ENCODE data around the gene ATP11A.
"Not testable (repeated sequence)": the region's sequence is repeated elsewhere in the genome, so short reads cannot be mapped to it uniquely, and the experiment has no call there.

The ATP11A gene

GRCh38 chr13:112838842-112839117 is 148.9 kb downstream of the ATP11A start:
- peaks cover 14% of the 10 kb centered on the region for H3K36me3 ChIP-seq (ENCODE audit: control insufficient read depth, insufficient read depth, low read length)
- H3K27ac ChIP-seq (ENCODE audit: insufficient read depth, low read depth, low read length, poor library complexity, severe bottlenecking): no peak overlapping the region
- H3K27me3 ChIP-seq (ENCODE audit: control insufficient read depth, insufficient read depth, low read length, poor library complexity, severe bottlenecking): no peaks in the 10 kb centered on the region
- H3K4me3 ChIP-seq (ENCODE audit: insufficient read depth, low read depth, low read length): no peak overlapping the region
- WGBS, 2 experiments: 80 to 81% methylated on average over 7 of the region's 7 CpGs
- no peaks in the 10 kb centered on the region for H3K4me1 ChIP-seq (ENCODE audit: control insufficient read depth, insufficient read depth, low read length)
- no peaks in the 10 kb centered on the region for H3K9me3 ChIP-seq (ENCODE audit: control insufficient read depth, low read length)

GRCh38 chr13:112839356-112840105 is 149.7 kb downstream of the ATP11A start:
- no peaks in the 10 kb centered on the region for H3K27me3 ChIP-seq (ENCODE audit: control insufficient read depth, insufficient read depth, low read length, poor library complexity, severe bottlenecking)
- peaks cover 10% of the 10 kb centered on the region for H3K36me3 ChIP-seq (ENCODE audit: control insufficient read depth, insufficient read depth, low read length)
- H3K4me1 ChIP-seq (ENCODE audit: control insufficient read depth, insufficient read depth, low read length): no peaks in the 10 kb centered on the region
- H3K4me3 ChIP-seq (ENCODE audit: insufficient read depth, low read depth, low read length): no peak overlapping the region
- H3K9me3 ChIP-seq (ENCODE audit: control insufficient read depth, low read length): no peaks in the 10 kb centered on the region
- H3K27ac ChIP-seq (ENCODE audit: insufficient read depth, low read depth, low read length, poor library complexity, severe bottlenecking): no peak overlapping the region
- WGBS, 2 experiments: 95 to 96% methylated on average over 12 of the region's 12 CpGs

GRCh38 chr13:112840472-112841302 is 150.8 kb downstream of the ATP11A start:
- H3K27me3 ChIP-seq (ENCODE audit: control insufficient read depth, insufficient read depth, low read length, poor library complexity, severe bottlenecking): no peaks in the 10 kb centered on the region
- 95 to 97% methylated on average over 34 of the region's 34 CpGs for WGBS, 2 experiments
- no peak overlapping the region for H3K4me3 ChIP-seq (ENCODE audit: insufficient read depth, low read depth, low read length)
- no peak overlapping the region for H3K27ac ChIP-seq (ENCODE audit: insufficient read depth, low read depth, low read length, poor library complexity, severe bottlenecking)
- no peaks in the 10 kb centered on the region for H3K4me1 ChIP-seq (ENCODE audit: control insufficient read depth, insufficient read depth, low read length)
- no peaks in the 10 kb centered on the region for H3K9me3 ChIP-seq (ENCODE audit: control insufficient read depth, low read length)
- H3K36me3 ChIP-seq (ENCODE audit: control insufficient read depth, insufficient read depth, low read length): peaks cover 6% of the 10 kb centered on the region

GRCh38 chr13:112841303-112842015 is 151.6 kb downstream of the ATP11A start:
- WGBS, 2 experiments: 95 to 96% methylated on average over 31 of the region's 31 CpGs
- not testable (repeated sequence) for H3K27me3 ChIP-seq (ENCODE audit: control insufficient read depth, insufficient read depth, low read length, poor library complexity, severe bottlenecking); H3K4me1 ChIP-seq (ENCODE audit: control insufficient read depth, insufficient read depth, low read length); H3K9me3 ChIP-seq (ENCODE audit: control insufficient read depth, low read length); H3K27ac ChIP-seq (ENCODE audit: insufficient read depth, low read depth, low read length, poor library complexity, severe bottlenecking); H3K4me3 ChIP-seq (ENCODE audit: insufficient read depth, low read depth, low read length); H3K36me3 ChIP-seq (ENCODE audit: control insufficient read depth, insufficient read depth, low read length)

GRCh38 chr13:112842343-112842856 is 152.6 kb downstream of the ATP11A start:
- Histone ChIP-seq H3K27ac (ENCODE audit: insufficient read depth, low read depth, low read length, poor library complexity, severe bottlenecking) (no peak overlapping the region), H3K4me3 (ENCODE audit: insufficient read depth, low read depth, low read length) (no peak overlapping the region)
- WGBS, 2 experiments: 62 to 68% methylated on average over 14 of the region's 14 CpGs

GRCh38 chr13:112842931-112843391 is 153.1 kb downstream of the ATP11A start:
- H3K4me3 ChIP-seq (ENCODE audit: insufficient read depth, low read depth, low read length): no peak overlapping the region
- no peaks in the 10 kb centered on the region for H3K27me3 ChIP-seq (ENCODE audit: control insufficient read depth, insufficient read depth, low read length, poor library complexity, severe bottlenecking)
- no peak overlapping the region for H3K27ac ChIP-seq (ENCODE audit: insufficient read depth, low read depth, low read length, poor library complexity, severe bottlenecking)
- H3K9me3 ChIP-seq (ENCODE audit: control insufficient read depth, low read length): no peaks in the 10 kb centered on the region
- no peaks in the 10 kb centered on the region for H3K4me1 ChIP-seq (ENCODE audit: control insufficient read depth, insufficient read depth, low read length)
- H3K36me3 ChIP-seq (ENCODE audit: control insufficient read depth, insufficient read depth, low read length): peaks cover 6% of the 10 kb centered on the region
- 95 to 96% methylated on average over 33 of the region's 33 CpGs for WGBS, 2 experiments

More at GRCh38 chr13:112842343-112842856, 152.6 kb downstream of the ATP11A start:
- H3K9me3 ChIP-seq (ENCODE audit: control insufficient read depth, low read length): no peaks in the 10 kb centered on the region
- no peaks in the 10 kb centered on the region for H3K4me1 ChIP-seq (ENCODE audit: control insufficient read depth, insufficient read depth, low read length)
- H3K36me3 ChIP-seq (ENCODE audit: control insufficient read depth, insufficient read depth, low read length): peaks cover 6% of the 10 kb centered on the region
- H3K27me3 ChIP-seq (ENCODE audit: control insufficient read depth, insufficient read depth, low read length, poor library complexity, severe bottlenecking): no peaks in the 10 kb centered on the region

- peaks cover 6% of the 10 kb centered on the region for H3K36me3 ChIP-seq (ENCODE audit: control insufficient read depth, insufficient read depth, low read length)
- H3K27ac ChIP-seq (ENCODE audit: insufficient read depth, low read depth, low read length, poor library complexity, severe bottlenecking): no peak overlapping the region
- 95 to 96% methylated on average over 28 of the region's 28 CpGs for WGBS, 2 experiments
Measured at GRCh38 chr13:112843392-112844111, 153.7 kb downstream of the ATP11A start.

GRCh38 chr13:112844411-112844810 is 154.6 kb downstream of the ATP11A start:
- H3K27ac ChIP-seq (ENCODE audit: insufficient read depth, low read depth, low read length, poor library complexity, severe bottlenecking): no peak overlapping the region
- no peaks in the 10 kb centered on the region for H3K4me1 ChIP-seq (ENCODE audit: control insufficient read depth, insufficient read depth, low read length)
- no peaks in the 10 kb centered on the region for H3K27me3 ChIP-seq (ENCODE audit: control insufficient read depth, insufficient read depth, low read length, poor library complexity, severe bottlenecking)
- H3K36me3 ChIP-seq (ENCODE audit: control insufficient read depth, insufficient read depth, low read length): peaks cover 6% of the 10 kb centered on the region
- no peak overlapping the region for H3K4me3 ChIP-seq (ENCODE audit: insufficient read depth, low read depth, low read length)
- no peaks in the 10 kb centered on the region for H3K9me3 ChIP-seq (ENCODE audit: control insufficient read depth, low read length)
- WGBS, 2 experiments: 92 to 94% methylated on average over 23 of the region's 23 CpGs

More at GRCh38 chr13:112843392-112844111, 153.7 kb downstream of the ATP11A start:
- Histone ChIP-seq H3K4me1 (ENCODE audit: control insufficient read depth, insufficient read depth, low read length) (no peaks in the 10 kb centered on the region), H3K9me3 (ENCODE audit: control insufficient read depth, low read length) (no peaks in the 10 kb centered on the region), H3K4me3 (ENCODE audit: insufficient read depth, low read depth, low read length) (no peak overlapping the region), H3K27me3 (ENCODE audit: control insufficient read depth, insufficient read depth, low read length, poor library complexity, severe bottlenecking) (no peaks in the 10 kb centered on the region)

- H3K4me3 ChIP-seq (ENCODE audit: insufficient read depth, low read depth, low read length): no peak overlapping the region
- WGBS, 2 experiments: 96 to 97% methylated on average over 10 of the region's 10 CpGs
- peaks cover 6% of the 10 kb centered on the region for H3K36me3 ChIP-seq (ENCODE audit: control insufficient read depth, insufficient read depth, low read length)
- no peak overlapping the region for H3K27ac ChIP-seq (ENCODE audit: insufficient read depth, low read depth, low read length, poor library complexity, severe bottlenecking)
- H3K9me3 ChIP-seq (ENCODE audit: control insufficient read depth, low read length): no peaks in the 10 kb centered on the region
- H3K4me1 ChIP-seq (ENCODE audit: control insufficient read depth, insufficient read depth, low read length): no peaks in the 10 kb centered on the region
- no peaks in the 10 kb centered on the region for H3K27me3 ChIP-seq (ENCODE audit: control insufficient read depth, insufficient read depth, low read length, poor library complexity, severe bottlenecking)
Measured at GRCh38 chr13:112844879-112845278, 155.0 kb downstream of the ATP11A start.
